ENCODE data around the gene MYO6. TPM values are rescaled to one million over a fixed set of nuclear protein-coding genes. Genes with fewer than 3 reads are reported as not detected.

Gene MYO6
- total RNA-seq, 2 experiments from 2014 or later: not detected

- no TSS peak for BruUV-seq (replicated peaks)
- POLR2A ChIA-PET: interaction anchor here (0.7 kb wide), 1 partner anchor 414 kb away, joined by 3 read pairs; no protein-coding TSS in a partner anchor
- Histone ChIP-seq H3K9me2 (ENCODE audit: insufficient read depth, low read length) (no peaks in the 10 kb centered on the region), H4K20me1 (ENCODE audit: insufficient read depth, low read length) (no peaks in the 10 kb centered on the region), H2AFZ (ENCODE audit: low read length) (no peak overlapping the region), H3K36me3 (ENCODE audit: insufficient read depth, low read length) (no peaks in the 10 kb centered on the region), H3K4me3 (ENCODE audit: low read depth, low read length, poor library complexity, severe bottlenecking) (no peak overlapping the region), H3K4me2 (ENCODE audit: low read length) (no peak overlapping the region), H3K27ac (ENCODE audit: low read depth, low read length, poor library complexity, severe bottlenecking) (no peak overlapping the region), H3K4me1 (ENCODE audit: insufficient read depth, low read length, poor library complexity, severe bottlenecking) (no peaks in the 10 kb centered on the region), H3K9me3 (ENCODE audit: low read length) (no peaks in the 10 kb centered on the region), H3K79me2 (ENCODE audit: insufficient read depth, low read depth, low read length) (no peaks in the 10 kb centered on the region)
- DNase-seq (ENCODE audit: low spot score): peak; percentile 12
- intact Hi-C loops (cut with micrococcal nuclease; ENCODE audit: unreplicated experiment): no loop called here
- CTCF ChIA-PET (ENCODE audit: unreplicated experiment): interaction anchor here (0.7 kb wide), 1 partner anchor 244 kb away, joined by 3 read pairs; no protein-coding TSS in a partner anchor
- TF ChIP-seq EZH2phosphoT487 (IDR thresholded peaks at IDR 0.05; ENCODE audit: borderline replicate concordance, low read depth, low read length): no peak
- TF ChIP-seq, protein P1, sequence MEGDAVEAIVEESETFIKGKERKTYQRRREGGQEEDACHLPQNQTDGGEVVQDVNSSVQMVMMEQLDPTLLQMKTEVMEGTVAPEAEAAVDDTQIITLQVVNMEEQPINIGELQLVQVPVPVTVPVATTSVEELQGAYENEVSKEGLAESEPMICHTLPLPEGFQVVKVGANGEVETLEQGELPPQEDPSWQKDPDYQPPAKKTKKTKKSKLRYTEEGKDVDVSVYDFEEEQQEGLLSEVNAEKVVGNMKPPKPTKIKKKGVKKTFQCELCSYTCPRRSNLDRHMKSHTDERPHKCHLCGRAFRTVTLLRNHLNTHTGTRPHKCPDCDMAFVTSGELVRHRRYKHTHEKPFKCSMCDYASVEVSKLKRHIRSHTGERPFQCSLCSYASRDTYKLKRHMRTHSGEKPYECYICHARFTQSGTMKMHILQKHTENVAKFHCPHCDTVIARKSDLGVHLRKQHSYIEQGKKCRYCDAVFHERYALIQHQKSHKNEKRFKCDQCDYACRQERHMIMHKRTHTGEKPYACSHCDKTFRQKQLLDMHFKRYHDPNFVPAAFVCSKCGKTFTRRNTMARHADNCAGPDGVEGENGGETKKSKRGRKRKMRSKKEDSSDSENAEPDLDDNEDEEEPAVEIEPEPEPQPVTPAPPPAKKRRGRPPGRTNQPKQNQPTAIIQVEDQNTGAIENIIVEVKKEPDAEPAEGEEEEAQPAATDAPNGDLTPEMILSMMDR (conservative IDR thresholded peaks at IDR 0.05; ENCODE audit: low read length): peak; percentile 66
Observed at GRCh38 chr6:75932067-75932466, 183.0 kb downstream of the MYO6 start.

- H3K9me3 ChIP-seq (ENCODE audit: low read length): no peaks in the 10 kb centered on the region
- ChIA-PET POLR2A (interaction anchor here (0.5 to 1.3 kb wide), 3 partner anchors 15 to 1782 kb away, joined by 3 read pairs; no protein-coding TSS in a partner anchor), CTCF (ENCODE audit: unreplicated experiment) (no interaction called here)
- no TSS peak for BruUV-seq (replicated peaks)
- no peak overlapping the region for H3K4me3 ChIP-seq (ENCODE audit: low read depth, low read length, poor library complexity, severe bottlenecking)
- no peak overlapping the region for H2AFZ ChIP-seq (ENCODE audit: low read length)
- no peaks in the 10 kb centered on the region for H4K20me1 ChIP-seq (ENCODE audit: insufficient read depth, low read length)
- no peak overlapping the region for H3K4me2 ChIP-seq (ENCODE audit: low read length)
- no peak for DNase-seq (ENCODE audit: low spot score)
- intact Hi-C loops (cut with micrococcal nuclease; ENCODE audit: unreplicated experiment): no loop called here
- no peak overlapping the region for H3K27ac ChIP-seq (ENCODE audit: low read depth, low read length, poor library complexity, severe bottlenecking)
- no peaks in the 10 kb centered on the region for H3K4me1 ChIP-seq (ENCODE audit: insufficient read depth, low read length, poor library complexity, severe bottlenecking)
- H3K9me2 ChIP-seq (ENCODE audit: insufficient read depth, low read length): no peaks in the 10 kb centered on the region
- no peak for TF ChIP-seq EZH2phosphoT487 (IDR thresholded peaks at IDR 0.05; ENCODE audit: borderline replicate concordance, low read depth, low read length)
- H3K36me3 ChIP-seq (ENCODE audit: insufficient read depth, low read length): no peaks in the 10 kb centered on the region
- no peaks in the 10 kb centered on the region for H3K79me2 ChIP-seq (ENCODE audit: insufficient read depth, low read depth, low read length)
Observed at GRCh38 chr6:75933387-75933975, 184.4 kb downstream of the MYO6 start.

- no peak overlapping the region for H2AFZ ChIP-seq (ENCODE audit: low read length)
- DNase-seq (ENCODE audit: low spot score): peak; percentile 61
- intact Hi-C loops (cut with micrococcal nuclease; ENCODE audit: unreplicated experiment): no loop called here
Observed at GRCh38 chr6:75934643-75935472, 185.8 kb downstream of the MYO6 start.

More at GRCh38 chr6:75934643-75935472, 185.8 kb downstream of the MYO6 start:
- Histone ChIP-seq H3K4me3 (ENCODE audit: low read depth, low read length, poor library complexity, severe bottlenecking) (no peak overlapping the region), H3K9me3 (ENCODE audit: low read length) (no peaks in the 10 kb centered on the region), H3K4me2 (ENCODE audit: low read length) (no peak overlapping the region), H3K36me3 (ENCODE audit: insufficient read depth, low read length) (no peaks in the 10 kb centered on the region), H3K27ac (ENCODE audit: low read depth, low read length, poor library complexity, severe bottlenecking) (no peak overlapping the region), H3K79me2 (ENCODE audit: insufficient read depth, low read depth, low read length) (no peaks in the 10 kb centered on the region), H3K4me1 (ENCODE audit: insufficient read depth, low read length, poor library complexity, severe bottlenecking) (no peaks in the 10 kb centered on the region), H3K9me2 (ENCODE audit: insufficient read depth, low read length) (no peaks in the 10 kb centered on the region), H4K20me1 (ENCODE audit: insufficient read depth, low read length) (no peaks in the 10 kb centered on the region)
- ChIA-PET CTCF (ENCODE audit: unreplicated experiment) (no interaction called here), POLR2A (no interaction called here)
- TF ChIP-seq, protein P1 (conservative IDR thresholded peaks at IDR 0.05; ENCODE audit: low read length): peak; percentile 88
- no peak for TF ChIP-seq EZH2phosphoT487 (IDR thresholded peaks at IDR 0.05; ENCODE audit: borderline replicate concordance, low read depth, low read length)
- no TSS peak for BruUV-seq (replicated peaks)

Data from OCI-LY7 (cell line).